Measurements from ENCODE around the gene TAOK2.
A peak's percentile ranks its signal among the peaks of the same experiment; 100 is the strongest.

Gene TAOK2

GRCh38 chr16:29993903-29994599, 20.4 kb downstream of the TAOK2 start:
- DNase-seq (ENCODE audit: insufficient read length, low spot score) (no peak), FAIRE-seq (no peak)
- TF ChIP-seq CTCF (IDR thresholded peaks at IDR 0.05; ENCODE audit: insufficient read depth, missing control alignments), result no peak

GRCh38 chr16:29994600-29995323, 21.1 kb downstream of the TAOK2 start:
- TF ChIP-seq CTCF (IDR thresholded peaks at IDR 0.05; ENCODE audit: insufficient read depth, missing control alignments), result no peak
- FAIRE-seq, result no peak
- DNase-seq (ENCODE audit: insufficient read length, low spot score), result no peak

- TF ChIP-seq CTCF (IDR thresholded peaks at IDR 0.05; ENCODE audit: insufficient read depth, missing control alignments), result no peak
- FAIRE-seq (no peak), DNase-seq (ENCODE audit: insufficient read length, low spot score) (peak; percentile 96)
Observed at GRCh38 chr16:29995324-29995910, 21.7 kb downstream of the TAOK2 start, which contains the start of gene HIRIP3. TSS of gene HIRIP3 (minus strand) at chr16:29995617. CDS start at chr16:29995605, 12 bp downstream.

GRCh38 chr16:29995911-29996765, 22.5 kb downstream of the TAOK2 start, which contains the start of gene INO80E:
TSS of gene INO80E (plus strand) at chr16:29996241. CDS start at chr16:29996311, 70 bp downstream.
- TF ChIP-seq CTCF (IDR thresholded peaks at IDR 0.05; ENCODE audit: insufficient read depth, missing control alignments), result no peak
- DNase-seq (ENCODE audit: insufficient read length, low spot score), result peak; percentile 97
- FAIRE-seq, result no peak

- no peak for FAIRE-seq
- TF ChIP-seq CTCF (IDR thresholded peaks at IDR 0.05; ENCODE audit: insufficient read depth, missing control alignments), result no peak
- no peak for DNase-seq (ENCODE audit: insufficient read length, low spot score)
Observed at GRCh38 chr16:29996766-29997250, 23.1 kb downstream of the TAOK2 start.

- DNase-seq (ENCODE audit: insufficient read length, low spot score) (no peak), FAIRE-seq (no peak)
- TF ChIP-seq CTCF (IDR thresholded peaks at IDR 0.05; ENCODE audit: insufficient read depth, missing control alignments), result no peak
Observed at GRCh38 chr16:29999605-30000004, 25.9 kb downstream of the TAOK2 start.

Measured in D721Med (cell line).